Suppressor macrophage treated with lipopolysaccharide for 1 hour (primary cell): ENCODE results near the gene DNAJC11.
"Not testable (repeated sequence)": the region's sequence is repeated elsewhere in the genome, so short reads cannot be mapped to it uniquely, and the experiment has no call there.

ENCODE experiments used
- DNase-seq, 3 donors: peaks; one replicate each; pipeline ENCODE4 v3.0.0-alpha.2; 2020 to 2022

DNAJC11 gene

GRCh38 chr1:6701437-6702153, at the start of gene DNAJC11:
TSS of gene DNAJC11 (minus strand) at chr1:6701816. CDS start at chr1:6701800, 16 bp downstream.
- DNase-seq, result peak; percentile 91 to 97 (median 95)

- no peak for DNase-seq
Observed at GRCh38 chr1:6750490-6750889, 48.9 kb upstream of the DNAJC11 start.

GRCh38 chr1:6747674-6748073, 46.1 kb upstream of the DNAJC11 start:
- DNase-seq, result peak; percentile 62 to 75 (median 73)

GRCh38 chr1:6745073-6745472, 43.5 kb upstream of the DNAJC11 start:
- peak; percentile 79 to 88 (median 88) for DNase-seq

- DNase-seq, result peak; percentile 82 to 91 (median 90)
Observed at GRCh38 chr1:6743189-6744101, 41.8 kb upstream of the DNAJC11 start.

GRCh38 chr1:6742676-6743188, 41.1 kb upstream of the DNAJC11 start:
- peak in 2 of 3 donors; percentile 38 to 42 for DNase-seq

- DNase-seq, result no peak
Observed at GRCh38 chr1:6738987-6739676, 37.5 kb upstream of the DNAJC11 start.

GRCh38 chr1:6732942-6733341, 31.3 kb upstream of the DNAJC11 start:
- no peak for DNase-seq

- no peak for DNase-seq
Observed at GRCh38 chr1:6731905-6732304, 30.3 kb upstream of the DNAJC11 start.

GRCh38 chr1:6730880-6731279, 29.3 kb upstream of the DNAJC11 start:
- no peak for DNase-seq

GRCh38 chr1:6730473-6730872, 28.9 kb upstream of the DNAJC11 start:
- no peak for DNase-seq

- peak; percentile 85 to 89 (median 88) for DNase-seq
Observed at GRCh38 chr1:6727535-6727934, 25.9 kb upstream of the DNAJC11 start.

GRCh38 chr1:6726253-6726652, 24.6 kb upstream of the DNAJC11 start:
- DNase-seq, result no peak

- DNase-seq, result no peak
Observed at GRCh38 chr1:6724517-6725141, 23.0 kb upstream of the DNAJC11 start.

- no peak for DNase-seq
Observed at GRCh38 chr1:6723621-6724428, 22.2 kb upstream of the DNAJC11 start.

- DNase-seq, result no peak
Observed at GRCh38 chr1:6711174-6711573, 9.6 kb upstream of the DNAJC11 start.

GRCh38 chr1:6704746-6705145, 3.1 kb upstream of the DNAJC11 start:
- DNase-seq, result no peak

- no peak for DNase-seq
Observed at GRCh38 chr1:6703016-6703415, 1.4 kb upstream of the DNAJC11 start.

GRCh38 chr1:6700853-6701436, 671 bp downstream of the DNAJC11 start:
- DNase-seq, result peak in 1 of 3 donors; percentile 7

- DNase-seq, result not testable (repeated sequence)
Observed at GRCh38 chr1:6699915-6700314, 1.7 kb downstream of the DNAJC11 start.

GRCh38 chr1:6695868-6696267, 5.7 kb downstream of the DNAJC11 start:
- no peak for DNase-seq
